Fibroblast of villous mesenchyme (primary cell): ENCODE data around the gene KCNH3. TPM values are rescaled to one million over a fixed set of nuclear protein-coding genes. Genes with fewer than 3 reads are reported as not detected.

Source experiments
- DNase-seq: peaks from one replicate; pipeline ENCODE4 v3.0.0-alpha.2; 2010; ENCODE audit warnings: low read depth
- H3K4me3 ChIP-seq: 2 replicates; pipeline ENCODE4 v1.5.1; 2011; ENCODE audit warnings: low read depth, mild to moderate bottlenecking, low read length
- CTCF ChIP-seq: IDR thresholded peaks from 2 replicates; pipeline ENCODE4 v1.5.1; 2012; ENCODE audit warnings: low read depth, mild to moderate bottlenecking, low read length; ENCODE audit not compliant: insufficient read depth
- total RNA-seq: library from RNA; depleted of rRNA; stranded (reverse); fragments of >200 nt; gene quantifications from 2 replicates; pipeline ENCODE4 v1.2.3, GENCODE V29; 2012

KCNH3 gene
- total RNA-seq, 1 donor: under 0.01 TPM

- TF ChIP-seq CTCF: no peak
- DNase-seq: no peak
- H3K4me3 ChIP-seq: no peak overlapping the region
These were observed 23.4 kb downstream of the KCNH3 start for GRCh38 chr12:49562233-49562632.

GRCh38 chr12:49562831-49563230 lies 24.0 kb downstream of the KCNH3 start:
- no peak for DNase-seq
- no peak overlapping the region for H3K4me3 ChIP-seq
- TF ChIP-seq CTCF: no peak

GRCh38 chr12:49563951-49564685 lies 25.3 kb downstream of the KCNH3 start:
- DNase-seq: no peak
- H3K4me3 ChIP-seq: no peak overlapping the region
- TF ChIP-seq CTCF: no peak

GRCh38 chr12:49564686-49565405 lies 26.0 kb downstream of the KCNH3 start:
- DNase-seq: no peak

GRCh38 chr12:49565406-49566265 lies 26.8 kb downstream of the KCNH3 start:
- no peak for DNase-seq
- TF ChIP-seq CTCF: no peak
- no peak overlapping the region for H3K4me3 ChIP-seq

More at GRCh38 chr12:49564686-49565405, 26.0 kb downstream of the KCNH3 start:
- no peak for TF ChIP-seq CTCF
- no peak overlapping the region for H3K4me3 ChIP-seq

- H3K4me3 ChIP-seq: no peak overlapping the region
- no peak for DNase-seq
- TF ChIP-seq CTCF: no peak
These were observed 27.5 kb downstream of the KCNH3 start for GRCh38 chr12:49566361-49566760.
